Lower lobe of right lung (tissue), 2 donors: ENCODE data around the gene HYI. TPM values are rescaled to one million over a fixed set of nuclear protein-coding genes. Genes with fewer than 3 reads are reported as not detected.

Experiments used
- ATAC-seq, 2 donors: fragments of 200-7000 bp; cut with Tn5 transposase; one replicate each; pipeline ENCODE4 v1.9.1; 2020 to 2022; ENCODE audit warnings: mild to moderate bottlenecking in 2 of 2, moderate library complexity in 2 of 2
- DNase-seq: peaks from one replicate; pipeline ENCODE4 v3.0.0-alpha.2; 2020
- H3K27ac ChIP-seq: fragments of 200-600 bp; one replicate; pipeline ENCODE4 v1.8.0; 2022
- H3K27me3 ChIP-seq: fragments of 200-600 bp; one replicate; pipeline ENCODE4 v1.8.0; 2022; ENCODE audit warnings: low read depth
- H3K36me3 ChIP-seq: fragments of 200-600 bp; one replicate; pipeline ENCODE4 v1.8.0; 2022; ENCODE audit warnings: mild to moderate bottlenecking
- H3K4me1 ChIP-seq: fragments of 200-600 bp; one replicate; pipeline ENCODE4 v1.8.0; 2022
- H3K4me3 ChIP-seq: fragments of 200-600 bp; one replicate; pipeline ENCODE4 v1.8.0; 2022; ENCODE audit warnings: mild to moderate bottlenecking
- H3K9me3 ChIP-seq: fragments of 200-600 bp; one replicate; pipeline ENCODE4 v1.8.0; 2022
- CTCF ChIP-seq: fragments of 200-600 bp; IDR thresholded peaks from one replicate; pipeline ENCODE4 v1.8.0; 2022; ENCODE audit warnings: antibody characterized with exemption, mild to moderate bottlenecking
- intact Hi-C: fragments of 100-400 bp; cut with DNase I; formaldehyde crosslinking; loops from one replicate; pipeline ENCODE4 v1.11.0; 2022
- total RNA-seq: library from RNA; stranded (reverse); fragmentation: NEBNext Ultra II Directional; extraction: Animal tissue kit (Norgen Biotek cat#: 25700); gene quantifications from one replicate; pipeline ENCODE4 v1.2.1, GENCODE V29; 2021
- donor health status: DM: no; HTN: yes; CAD: no; lungs with severe emphysema.

Gene HYI
- total RNA-seq, 1 donor from 2014 or later: 67.7 TPM

- Histone ChIP-seq H3K27ac (no peak overlapping the region), H3K4me1 (peaks cover 17% of the 10 kb centered on the region), H3K4me3 (no peak overlapping the region), H3K27me3 (no peaks in the 10 kb centered on the region), H3K36me3 (peaks cover 97% of the 10 kb centered on the region), H3K9me3 (no peaks in the 10 kb centered on the region)
- DNase-seq (no peak), ATAC-seq (no peak)
- intact Hi-C loops: no loop called here
- TF ChIP-seq CTCF: no peak
These were observed 14.7 kb downstream of the HYI start for GRCh38 chr1:43438953-43439581.

- intact Hi-C loops: no loop called here
- no peak overlapping the region for H3K27ac ChIP-seq
- H3K36me3 ChIP-seq: peaks cover 97% of the 10 kb centered on the region
- ATAC-seq (no peak), DNase-seq (no peak)
- no peak overlapping the region for H3K4me3 ChIP-seq
- no peaks in the 10 kb centered on the region for H3K27me3 ChIP-seq
- no peak for TF ChIP-seq CTCF
- H3K9me3 ChIP-seq: no peaks in the 10 kb centered on the region
- peaks cover 17% of the 10 kb centered on the region for H3K4me1 ChIP-seq
These were observed 15.2 kb downstream of the HYI start for GRCh38 chr1:43438576-43438952.

GRCh38 chr1:43438006-43438405 is 15.7 kb downstream of the HYI start:
- Histone ChIP-seq H3K4me3 (no peak overlapping the region), H3K4me1 (peaks cover 17% of the 10 kb centered on the region), H3K27ac (no peak overlapping the region), H3K36me3 (peaks cover 97% of the 10 kb centered on the region), H3K27me3 (no peaks in the 10 kb centered on the region), H3K9me3 (no peaks in the 10 kb centered on the region)
- ATAC-seq (no peak), DNase-seq (no peak)
- intact Hi-C loops: no loop called here
- no peak for TF ChIP-seq CTCF

- H3K27me3 ChIP-seq: no peaks in the 10 kb centered on the region
- no peak for ATAC-seq
- peaks cover 97% of the 10 kb centered on the region for H3K36me3 ChIP-seq
- no peaks in the 10 kb centered on the region for H3K9me3 ChIP-seq
- DNase-seq: no peak
- H3K27ac ChIP-seq: no peak overlapping the region
- H3K4me3 ChIP-seq: no peak overlapping the region
- TF ChIP-seq CTCF: no peak
- peaks cover 17% of the 10 kb centered on the region for H3K4me1 ChIP-seq
- intact Hi-C loops: no loop called here
These were observed 16.4 kb downstream of the HYI start for GRCh38 chr1:43437031-43437973.

- ATAC-seq: no peak
- H3K36me3 ChIP-seq: peaks cover 97% of the 10 kb centered on the region
- H3K4me3 ChIP-seq: no peak overlapping the region
- H3K27ac ChIP-seq: peak overlapping the region; percentile 13
- no peak for DNase-seq
- intact Hi-C loops: no loop called here
- no peaks in the 10 kb centered on the region for H3K27me3 ChIP-seq
- TF ChIP-seq CTCF: no peak
- peaks cover 17% of the 10 kb centered on the region for H3K4me1 ChIP-seq
- H3K9me3 ChIP-seq: no peaks in the 10 kb centered on the region
These were observed 17.4 kb downstream of the HYI start for GRCh38 chr1:43436371-43436770.
